ENCODE measurements around the gene PUSL1.
A peak's percentile ranks its signal among the peaks of the same experiment; 100 is the strongest.

The PUSL1 gene

DNA sequence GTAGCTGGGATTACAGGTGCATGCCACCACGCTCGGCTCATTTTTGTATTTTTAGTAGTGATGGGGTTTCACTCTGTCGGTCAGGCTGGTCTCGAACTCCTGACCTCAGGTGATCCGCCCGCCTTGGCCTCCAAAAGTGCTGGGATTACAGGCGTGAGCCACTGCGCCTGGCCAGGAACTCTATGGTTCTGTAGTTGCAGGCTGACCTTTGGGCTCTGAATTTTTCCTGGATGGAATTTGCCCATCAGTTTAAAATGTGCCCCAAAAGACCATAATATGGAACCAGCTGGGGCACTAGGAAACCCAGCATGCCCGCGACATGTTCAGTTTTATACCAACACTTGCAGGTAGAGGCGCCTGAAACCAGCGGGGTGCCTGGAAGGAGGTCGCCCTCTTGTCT lies 29.8 kb upstream of the PUSL1 start:
- TF ChIP-seq, protein P1, sequence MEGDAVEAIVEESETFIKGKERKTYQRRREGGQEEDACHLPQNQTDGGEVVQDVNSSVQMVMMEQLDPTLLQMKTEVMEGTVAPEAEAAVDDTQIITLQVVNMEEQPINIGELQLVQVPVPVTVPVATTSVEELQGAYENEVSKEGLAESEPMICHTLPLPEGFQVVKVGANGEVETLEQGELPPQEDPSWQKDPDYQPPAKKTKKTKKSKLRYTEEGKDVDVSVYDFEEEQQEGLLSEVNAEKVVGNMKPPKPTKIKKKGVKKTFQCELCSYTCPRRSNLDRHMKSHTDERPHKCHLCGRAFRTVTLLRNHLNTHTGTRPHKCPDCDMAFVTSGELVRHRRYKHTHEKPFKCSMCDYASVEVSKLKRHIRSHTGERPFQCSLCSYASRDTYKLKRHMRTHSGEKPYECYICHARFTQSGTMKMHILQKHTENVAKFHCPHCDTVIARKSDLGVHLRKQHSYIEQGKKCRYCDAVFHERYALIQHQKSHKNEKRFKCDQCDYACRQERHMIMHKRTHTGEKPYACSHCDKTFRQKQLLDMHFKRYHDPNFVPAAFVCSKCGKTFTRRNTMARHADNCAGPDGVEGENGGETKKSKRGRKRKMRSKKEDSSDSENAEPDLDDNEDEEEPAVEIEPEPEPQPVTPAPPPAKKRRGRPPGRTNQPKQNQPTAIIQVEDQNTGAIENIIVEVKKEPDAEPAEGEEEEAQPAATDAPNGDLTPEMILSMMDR (IDR thresholded peaks at IDR 0.05; ENCODE audit: borderline replicate concordance, insufficient read depth, low read depth, low read length), result no peak
- no peak overlapping the region for H3K4me3 ChIP-seq (ENCODE audit: low read depth, low read length)

DNA sequence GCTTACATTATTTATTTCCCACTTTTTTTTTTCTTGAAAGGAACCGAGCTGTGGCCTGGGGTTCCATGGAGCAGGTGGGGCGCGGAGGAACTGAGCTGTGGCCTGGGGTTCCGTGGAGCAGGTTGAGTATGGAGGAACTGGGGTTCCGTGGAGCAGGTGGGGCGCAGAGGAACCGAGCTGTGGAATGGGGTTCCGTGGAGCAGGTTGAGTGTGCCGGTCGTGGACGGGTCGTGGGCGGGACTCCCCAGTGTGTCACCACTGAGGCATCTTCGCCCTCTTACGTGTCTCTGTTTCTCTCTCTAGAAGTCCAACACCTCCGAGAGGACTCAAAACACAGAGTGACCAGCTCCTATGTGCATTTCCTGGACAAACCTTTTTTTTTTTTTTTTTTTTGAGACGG lies 29.4 kb upstream of the PUSL1 start:
- no peak overlapping the region for H3K4me3 ChIP-seq (ENCODE audit: low read depth, low read length)
- TF ChIP-seq, protein P1 (IDR thresholded peaks at IDR 0.05; ENCODE audit: borderline replicate concordance, insufficient read depth, low read depth, low read length), result no peak

DNA sequence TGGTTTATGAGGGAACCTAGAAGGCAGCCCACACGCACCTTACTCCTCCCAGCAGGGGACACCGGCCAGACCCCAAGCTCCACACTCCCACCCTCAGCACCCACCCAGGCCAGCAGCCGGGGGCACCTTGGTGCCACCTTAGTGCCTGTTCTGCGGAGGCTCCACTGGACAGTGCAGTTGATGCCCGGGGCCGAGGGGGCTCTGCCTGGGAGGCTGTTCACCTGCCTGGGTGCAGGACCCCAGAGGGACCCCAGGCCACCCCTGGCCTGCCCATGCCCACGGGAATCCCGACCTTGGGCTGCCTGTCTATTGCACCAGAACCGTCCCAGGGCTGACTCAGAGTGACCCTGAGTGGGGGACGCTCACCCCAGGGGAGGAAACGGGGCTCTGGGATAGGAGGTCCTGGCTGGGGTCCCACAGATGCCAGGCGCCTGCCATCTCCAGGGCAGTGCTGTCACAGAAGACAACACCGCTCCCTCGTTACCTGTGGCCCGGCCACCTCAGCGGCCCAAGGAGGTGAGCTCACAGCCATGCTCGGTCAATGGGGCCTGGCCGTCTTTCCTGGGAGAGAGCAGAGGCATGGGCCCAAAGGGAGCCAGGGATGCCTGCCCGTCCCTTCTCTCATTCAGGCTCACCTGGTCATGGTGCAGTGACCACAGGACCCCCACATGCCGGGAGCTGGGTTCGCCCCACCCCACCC lies 27.5 kb upstream of the PUSL1 start:
- TF ChIP-seq, protein P1 (IDR thresholded peaks at IDR 0.05; ENCODE audit: borderline replicate concordance, insufficient read depth, low read depth, low read length), result no peak
- H3K4me3 ChIP-seq (ENCODE audit: low read depth, low read length), result no peak overlapping the region

DNA sequence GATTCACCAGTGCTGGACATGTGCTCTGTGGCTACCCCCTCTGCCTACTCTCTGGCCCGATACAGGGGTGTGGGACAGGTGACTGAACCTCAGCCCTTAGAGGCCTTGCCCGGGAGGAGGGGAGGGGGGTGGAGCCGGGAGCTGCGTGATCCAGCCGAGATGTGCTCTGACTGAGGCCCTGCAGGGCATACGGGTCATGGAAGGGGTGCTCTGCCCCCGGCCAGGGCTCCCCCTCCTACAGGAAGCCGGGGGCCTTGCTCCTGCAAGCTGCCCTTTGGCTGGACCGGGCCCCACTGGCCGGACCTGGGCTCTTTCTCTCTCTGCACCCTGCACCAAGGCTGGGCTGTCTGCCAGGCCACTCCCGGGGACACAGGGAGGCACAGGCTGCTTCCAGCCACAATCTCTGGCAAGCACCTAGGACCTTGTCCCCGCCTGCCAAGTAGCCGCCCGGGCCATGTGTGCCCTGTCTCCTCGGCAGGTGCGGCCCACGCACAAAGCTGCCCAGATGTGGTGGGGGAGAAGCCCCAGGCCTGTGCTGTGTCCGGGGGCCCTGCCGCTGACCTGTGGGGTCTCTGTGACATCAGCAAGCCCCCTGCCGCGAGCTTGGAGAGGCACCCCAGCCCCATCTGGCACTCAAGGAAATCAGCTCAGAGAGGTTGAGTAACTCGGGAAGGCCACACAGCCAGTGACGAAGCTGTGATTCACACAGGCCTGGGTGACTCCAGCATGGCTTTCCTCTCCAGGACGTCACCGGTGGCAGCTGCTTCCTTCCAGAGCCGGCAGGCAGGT lies 26.7 kb upstream of the PUSL1 start:
- TF ChIP-seq, protein P1 (IDR thresholded peaks at IDR 0.05; ENCODE audit: borderline replicate concordance, insufficient read depth, low read depth, low read length), result no peak
- no peak overlapping the region for H3K4me3 ChIP-seq (ENCODE audit: low read depth, low read length)

DNA sequence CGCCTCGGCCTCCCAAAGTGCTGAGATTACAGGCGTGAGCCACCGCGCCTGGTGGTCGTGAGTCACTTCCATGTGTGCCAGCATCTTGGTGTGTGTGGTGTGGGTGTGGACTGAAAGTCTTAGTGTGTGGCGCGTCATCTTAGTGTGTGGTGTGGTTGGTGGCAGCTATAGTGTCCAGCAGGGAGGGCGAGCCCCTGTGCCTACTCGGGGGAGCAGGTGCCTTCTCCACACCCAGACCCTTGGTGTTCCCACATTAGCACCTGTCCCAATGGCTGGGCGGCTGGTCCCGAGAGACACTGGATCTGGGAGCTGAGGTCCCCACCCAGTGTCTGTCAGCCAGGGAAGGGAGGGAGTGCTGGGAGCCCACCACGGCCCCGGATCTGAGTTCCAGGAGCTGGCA lies 25.4 kb upstream of the PUSL1 start:
- TF ChIP-seq, protein P1 (IDR thresholded peaks at IDR 0.05; ENCODE audit: borderline replicate concordance, insufficient read depth, low read depth, low read length), result no peak
- no peak overlapping the region for H3K4me3 ChIP-seq (ENCODE audit: low read depth, low read length)

DNA sequence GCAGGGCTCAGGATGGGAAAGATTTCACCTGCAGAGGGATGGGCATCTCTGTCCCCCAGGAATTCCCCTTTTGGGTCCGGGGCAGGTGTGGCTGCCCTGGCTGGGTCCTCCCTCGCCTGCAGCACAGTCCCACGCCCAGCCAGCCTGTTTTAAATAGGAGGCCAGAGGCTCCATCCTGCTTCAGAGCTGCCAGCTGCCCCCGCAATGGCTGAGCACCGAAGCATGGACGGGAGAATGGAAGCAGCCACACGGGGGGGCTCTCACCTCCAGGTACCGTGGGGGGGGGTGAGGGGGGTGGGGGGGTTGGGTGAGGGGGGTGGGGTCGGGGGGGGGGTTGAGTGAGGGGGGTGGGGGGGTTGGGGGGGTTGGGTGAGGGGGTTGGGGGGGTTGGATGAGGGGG lies 24.6 kb upstream of the PUSL1 start:
- H3K4me3 ChIP-seq (ENCODE audit: low read depth, low read length), result no peak overlapping the region
- TF ChIP-seq, protein P1 (IDR thresholded peaks at IDR 0.05; ENCODE audit: borderline replicate concordance, insufficient read depth, low read depth, low read length), result 0 out of 2 replicates have a peak, but pooled peaks have one; percentile 10
